ENCODE results near the gene SORL1. TPM values are rescaled to one million over a fixed set of nuclear protein-coding genes. Genes with fewer than 3 reads are reported as not detected.
"Not testable (repeated sequence)": the region's sequence is repeated elsewhere in the genome, so short reads cannot be mapped to it uniquely, and the experiment has no call there.

SORL1 gene
- 9.1 and 12.0 TPM in 2 replicates for polyA plus RNA-seq (2014; cell fraction: cytosol; rRNA removed)
- polyA plus RNA-seq (2014; cell fraction: nucleus; rRNA removed): 14.3 and 18.5 TPM in 2 replicates

- peak; percentile 43 for DNase-seq (ENCODE audit: low spot score)
These were observed at the start of gene SORL1 for GRCh38 chr11:121451986-121452608. TSS of gene SORL1 (plus strand) at chr11:121452314. CDS start at chr11:121452332, 18 bp downstream.

DNA sequence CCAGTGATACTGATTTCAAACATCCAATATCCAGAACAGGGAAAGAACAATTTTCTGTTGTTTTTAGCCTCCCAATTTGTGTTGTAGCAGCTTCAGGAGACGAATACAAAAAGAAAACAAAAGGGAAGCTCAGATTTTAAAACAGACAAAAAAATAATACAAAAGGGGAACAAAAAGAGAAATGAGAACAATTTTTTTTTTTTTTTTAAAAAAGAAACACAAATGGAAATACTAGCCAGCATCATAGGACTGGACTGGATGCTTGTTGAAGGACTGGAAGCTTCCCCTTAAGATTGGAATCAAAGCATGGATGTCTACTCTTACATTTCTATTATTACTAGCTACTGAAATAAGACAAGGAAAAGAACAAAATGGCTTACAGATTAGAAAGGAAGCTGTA is 46.5 kb upstream of the SORL1 start:
- no peak for DNase-seq (ENCODE audit: low spot score)

DNA sequence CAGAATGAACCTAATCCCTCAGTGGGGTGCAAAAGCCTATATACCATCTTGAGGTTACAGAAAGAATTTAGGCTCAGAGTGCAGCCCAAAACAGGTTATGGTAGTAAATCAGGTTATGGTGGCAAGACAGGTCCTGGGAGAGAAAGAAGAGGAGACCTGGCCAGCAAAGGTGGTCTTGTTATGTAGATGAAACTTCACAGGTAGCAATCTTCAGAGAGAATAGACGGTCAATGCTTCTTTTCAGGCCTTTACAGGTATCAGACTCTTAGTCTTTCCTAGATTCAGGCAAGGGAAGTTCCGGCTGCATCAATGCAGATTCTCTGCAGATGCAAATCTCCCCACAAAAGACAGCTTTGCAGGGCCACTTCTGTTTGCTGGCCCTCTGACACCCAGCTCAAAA is 45.8 kb upstream of the SORL1 start:
- DNase-seq (ENCODE audit: low spot score): no peak

GRCh38 chr11:121408830-121409229 is 43.3 kb upstream of the SORL1 start:
- DNase-seq (ENCODE audit: low spot score): no peak

GRCh38 chr11:121410041-121410440 is 42.1 kb upstream of the SORL1 start:
- DNase-seq (ENCODE audit: low spot score): not testable (repeated sequence)

DNA sequence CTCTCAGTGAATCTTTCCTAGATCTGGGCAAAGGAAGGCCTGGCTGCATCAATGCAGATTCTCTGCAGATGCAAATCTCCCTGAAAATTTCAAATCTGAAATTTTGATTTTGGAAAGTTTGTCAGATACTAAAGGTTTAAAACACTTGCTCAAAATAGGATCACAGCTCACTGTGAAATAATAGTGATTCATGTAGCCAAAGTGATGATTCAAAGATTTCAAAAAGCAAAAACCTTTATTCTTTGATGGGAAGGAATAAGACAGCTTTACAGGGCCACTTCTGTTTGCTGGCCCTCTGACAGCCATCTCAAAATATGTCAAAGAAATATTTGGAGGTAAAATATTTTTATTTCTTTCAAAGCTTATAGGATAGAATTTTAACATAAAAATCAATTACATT is 40.8 kb upstream of the SORL1 start:
- not testable (repeated sequence) for DNase-seq (ENCODE audit: low spot score)

GRCh38 chr11:121412000-121412587 is 40.0 kb upstream of the SORL1 start:
- no peak for DNase-seq (ENCODE audit: low spot score)

- DNase-seq (ENCODE audit: low spot score): no peak
These were observed 39.3 kb upstream of the SORL1 start for GRCh38 chr11:121412711-121413415.

GRCh38 chr11:121414141-121414913 is 37.8 kb upstream of the SORL1 start:
- no peak for DNase-seq (ENCODE audit: low spot score)

GRCh38 chr11:121415856-121416255 is 36.3 kb upstream of the SORL1 start:
- DNase-seq (ENCODE audit: low spot score): no peak

GRCh38 chr11:121417055-121417551 is 35.0 kb upstream of the SORL1 start:
- DNase-seq (ENCODE audit: low spot score): no peak

- no peak for DNase-seq (ENCODE audit: low spot score)
These were observed 34.5 kb upstream of the SORL1 start for GRCh38 chr11:121417607-121418006.

DNA sequence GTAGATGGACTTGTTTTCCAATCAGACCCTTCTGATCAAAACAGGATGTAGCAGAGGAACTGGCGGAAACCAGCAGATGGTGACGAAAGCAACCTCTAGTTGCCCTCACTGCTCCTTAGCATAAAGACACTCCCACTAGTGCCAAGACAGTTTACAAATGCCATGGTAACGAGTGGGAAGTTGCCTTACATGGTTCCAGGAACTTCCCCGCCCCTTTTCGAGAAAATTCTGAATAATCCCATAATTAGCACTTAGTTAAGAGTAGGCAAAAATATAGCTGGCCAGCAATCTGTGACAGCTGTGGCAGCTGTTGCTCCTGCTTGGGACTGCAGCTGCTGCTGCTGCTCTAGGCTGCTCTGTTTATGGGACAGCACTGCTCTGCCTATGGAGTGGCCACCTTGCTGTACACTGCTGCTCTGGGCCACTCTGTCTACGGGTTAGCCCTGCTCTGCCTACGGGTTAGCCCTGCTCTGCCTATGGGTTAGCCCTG is 33.4 kb upstream of the SORL1 start:
- peak; percentile 1 for DNase-seq (ENCODE audit: low spot score)

- DNase-seq (ENCODE audit: low spot score): no peak
These were observed 32.3 kb upstream of the SORL1 start for GRCh38 chr11:121419836-121420235.

- no peak for DNase-seq (ENCODE audit: low spot score)
These were observed 31.7 kb upstream of the SORL1 start for GRCh38 chr11:121420398-121420797.

DNA sequence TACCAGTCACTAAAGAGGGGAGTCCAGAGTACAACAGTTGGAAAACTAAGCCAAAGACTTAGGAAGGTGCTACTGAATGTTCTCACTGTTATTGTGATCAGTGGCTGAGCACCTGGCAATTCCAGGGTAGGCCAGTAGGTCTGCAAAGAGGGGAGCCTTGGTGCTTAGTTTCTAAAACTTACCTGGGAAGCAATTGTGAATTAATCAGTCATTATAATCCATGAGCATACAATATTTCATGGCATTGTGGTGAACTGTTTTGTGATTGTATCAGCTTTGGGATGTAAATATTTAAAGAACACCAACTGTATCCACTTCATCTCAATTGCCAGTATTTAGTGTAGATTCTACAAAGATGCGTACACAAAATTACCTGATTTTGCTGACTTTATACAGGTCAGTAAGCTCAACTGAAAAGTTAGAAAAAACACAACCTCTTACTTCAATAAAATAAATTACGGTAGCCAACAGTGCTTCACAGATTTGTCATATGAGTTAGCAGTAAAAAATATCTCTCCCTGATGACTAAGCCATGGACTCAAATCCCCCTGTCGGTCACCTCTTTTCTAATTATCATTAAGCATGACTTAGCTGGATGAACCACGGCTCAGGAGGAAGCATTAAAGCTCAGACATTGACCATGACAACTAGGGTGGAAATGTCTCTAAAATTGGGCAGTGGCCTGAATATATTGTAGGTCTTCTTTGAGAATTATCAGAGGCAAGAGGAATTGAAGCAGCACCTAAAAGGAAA is 30.8 kb upstream of the SORL1 start:
- DNase-seq (ENCODE audit: low spot score): no peak

DNA sequence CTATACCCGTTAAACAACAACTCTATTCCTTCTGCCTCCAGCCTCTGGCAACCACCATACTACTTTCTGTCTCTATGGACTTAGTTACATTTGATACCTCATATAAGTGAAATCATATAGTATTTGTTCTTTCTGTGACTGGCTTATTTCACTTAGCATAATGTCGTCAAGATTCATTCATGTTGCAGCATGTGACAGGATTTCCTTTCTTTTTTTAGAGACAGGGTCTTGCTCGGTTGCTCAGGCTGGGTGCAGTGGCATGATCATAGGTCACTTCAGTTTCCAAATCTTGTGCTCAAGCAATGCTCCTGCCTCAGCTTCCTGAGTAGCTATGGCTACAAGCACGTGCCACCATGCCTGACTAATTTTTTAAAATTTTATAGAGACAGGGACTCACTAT is 29.4 kb upstream of the SORL1 start:
- no peak for DNase-seq (ENCODE audit: low spot score)

DNA sequence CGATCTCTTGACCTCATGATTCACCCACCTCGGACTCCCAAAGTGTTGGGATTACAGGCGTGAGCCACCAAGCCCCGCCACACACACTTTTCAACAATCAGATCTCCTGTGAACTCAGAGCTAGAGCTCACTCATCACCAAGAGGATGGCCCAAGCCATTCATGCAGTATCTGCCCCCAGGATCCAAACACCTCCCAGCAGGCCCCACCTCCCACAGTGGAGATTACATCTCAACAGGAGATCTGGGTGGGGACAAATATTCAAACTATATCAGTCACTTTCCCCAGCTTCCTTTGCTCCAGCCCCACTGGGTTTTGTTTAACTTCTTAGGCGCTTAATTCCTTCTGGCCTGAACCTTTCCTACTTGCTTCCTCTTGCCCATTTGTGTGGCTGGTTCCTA is 26.3 kb upstream of the SORL1 start:
- no peak for DNase-seq (ENCODE audit: low spot score)

DNA sequence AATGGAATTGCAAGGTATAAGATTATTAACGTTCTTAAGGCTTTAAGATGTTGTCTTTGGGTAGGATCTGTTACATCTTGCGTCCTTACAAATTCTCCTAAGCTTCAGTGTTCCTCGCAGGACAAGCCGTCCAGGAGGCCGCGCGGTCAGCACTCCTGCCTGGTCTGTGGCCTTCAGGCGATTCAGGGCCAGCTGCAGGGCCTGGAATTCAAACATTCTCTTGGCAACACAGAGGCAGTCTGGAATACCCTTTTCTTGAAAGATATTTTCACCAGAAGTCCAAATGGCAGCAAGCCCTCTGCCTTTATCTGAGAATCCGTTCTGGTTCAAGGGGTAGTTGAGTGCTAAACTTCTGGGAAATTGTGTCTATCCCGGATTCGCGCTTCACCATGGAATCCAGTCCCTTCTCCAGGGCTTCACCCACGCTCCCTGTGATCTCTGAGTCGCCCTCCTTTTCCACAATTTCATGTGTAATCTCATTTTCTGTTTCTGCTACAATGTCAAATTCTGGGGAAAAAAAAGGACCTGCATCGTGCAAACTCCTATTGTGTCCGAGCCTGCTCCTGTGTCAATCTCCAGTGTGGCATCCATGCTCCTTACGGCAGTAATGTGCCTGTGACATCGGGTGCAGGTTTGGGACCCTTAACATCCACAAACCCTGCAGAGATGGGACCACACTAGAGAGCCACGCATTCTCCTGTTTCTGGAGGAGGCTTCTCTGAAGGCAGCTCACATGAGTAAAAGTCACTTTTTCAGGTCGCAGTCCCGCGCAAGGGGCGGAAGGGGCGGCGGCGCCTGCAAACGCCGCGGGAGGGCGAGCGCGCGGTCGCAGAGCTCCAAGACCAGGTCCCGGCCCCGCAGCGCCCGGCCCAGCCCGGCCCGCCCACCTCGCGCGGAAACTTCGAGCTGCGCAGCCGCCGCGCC is 25.4 kb upstream of the SORL1 start:
- no peak for DNase-seq (ENCODE audit: low spot score)

DNA sequence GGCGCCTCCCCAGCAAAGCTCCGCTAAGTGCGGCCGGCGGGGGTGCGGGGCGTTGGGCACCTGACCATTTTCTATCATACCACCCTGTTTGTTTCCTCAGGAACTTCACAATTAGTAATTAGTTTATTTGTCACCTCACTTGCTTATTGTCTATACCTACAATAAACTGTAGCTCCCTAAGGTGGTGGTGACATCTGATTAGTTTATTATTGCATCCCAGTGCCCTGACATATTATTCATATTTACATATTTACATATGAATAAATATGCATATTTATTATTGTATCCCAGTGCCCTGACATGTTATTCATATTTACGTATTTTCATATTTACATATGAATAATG is 24.7 kb upstream of the SORL1 start:
- DNase-seq (ENCODE audit: low spot score): no peak

Measured in SK-N-DZ (cell line).